ENCODE results near the gene HTR6.
"Not testable (repeated sequence)": the region's sequence is repeated elsewhere in the genome, so short reads cannot be mapped to it uniquely, and the experiment has no call there.

HTR6 gene

GRCh38 chr1:19628879-19629278, 35.8 kb upstream of the HTR6 start:
- Histone ChIP-seq H3K4me1 (ENCODE audit: control insufficient read depth, insufficient read depth, low read length) (peaks cover 4% of the 10 kb centered on the region), H3K36me3 (ENCODE audit: control insufficient read depth, insufficient read depth, low read length, severe bottlenecking) (peaks cover 38% of the 10 kb centered on the region), H3K27me3 (replicated peaks; ENCODE audit: control insufficient read depth, insufficient read depth, low read length) (no peaks in the 10 kb centered on the region), H3K9me3 (ENCODE audit: control insufficient read depth, low read length) (no peaks in the 10 kb centered on the region), H3K4me3 (ENCODE audit: low read length) (no peak overlapping the region), H3K9ac (ENCODE audit: low read length) (no peak overlapping the region)
- no peak for DNase-seq (ENCODE audit: low read depth)

GRCh38 chr1:19629357-19629756, 35.3 kb upstream of the HTR6 start:
- Histone ChIP-seq H3K27me3 (replicated peaks; ENCODE audit: control insufficient read depth, insufficient read depth, low read length) (no peaks in the 10 kb centered on the region), H3K36me3 (ENCODE audit: control insufficient read depth, insufficient read depth, low read length, severe bottlenecking) (peaks cover 34% of the 10 kb centered on the region), H3K4me1 (ENCODE audit: control insufficient read depth, insufficient read depth, low read length) (peaks cover 4% of the 10 kb centered on the region), H3K4me3 (ENCODE audit: low read length) (no peak overlapping the region), H3K9ac (ENCODE audit: low read length) (no peak overlapping the region), H3K9me3 (ENCODE audit: control insufficient read depth, low read length) (no peaks in the 10 kb centered on the region)
- no peak for DNase-seq (ENCODE audit: low read depth)

- not testable (repeated sequence) for H3K4me3 ChIP-seq (ENCODE audit: low read length); H3K9me3 ChIP-seq (ENCODE audit: control insufficient read depth, low read length); H3K4me1 ChIP-seq (ENCODE audit: control insufficient read depth, insufficient read depth, low read length); H3K9ac ChIP-seq (ENCODE audit: low read length); H3K27me3 ChIP-seq (replicated peaks; ENCODE audit: control insufficient read depth, insufficient read depth, low read length); DNase-seq (ENCODE audit: low read depth)
- peaks cover 26% of the 10 kb centered on the region for H3K36me3 ChIP-seq (ENCODE audit: control insufficient read depth, insufficient read depth, low read length, severe bottlenecking)
Observed at GRCh38 chr1:19630192-19630591, 34.5 kb upstream of the HTR6 start.

GRCh38 chr1:19630720-19631395, 33.8 kb upstream of the HTR6 start:
- H3K4me3 ChIP-seq (ENCODE audit: low read length), result no peak overlapping the region
- H3K9me3 ChIP-seq (ENCODE audit: control insufficient read depth, low read length), result no peaks in the 10 kb centered on the region
- H3K27me3 ChIP-seq (replicated peaks; ENCODE audit: control insufficient read depth, insufficient read depth, low read length), result no peaks in the 10 kb centered on the region
- H3K4me1 ChIP-seq (ENCODE audit: control insufficient read depth, insufficient read depth, low read length), result peaks cover 6% of the 10 kb centered on the region
- no peak overlapping the region for H3K9ac ChIP-seq (ENCODE audit: low read length)
- DNase-seq (ENCODE audit: low read depth), result no peak
- H3K36me3 ChIP-seq (ENCODE audit: control insufficient read depth, insufficient read depth, low read length, severe bottlenecking), result peaks cover 20% of the 10 kb centered on the region

GRCh38 chr1:19632211-19632610, 32.5 kb upstream of the HTR6 start:
- peaks cover 7% of the 10 kb centered on the region for H3K36me3 ChIP-seq (ENCODE audit: control insufficient read depth, insufficient read depth, low read length, severe bottlenecking)
- peaks cover 7% of the 10 kb centered on the region for H3K4me1 ChIP-seq (ENCODE audit: control insufficient read depth, insufficient read depth, low read length)
- no peaks in the 10 kb centered on the region for H3K27me3 ChIP-seq (replicated peaks; ENCODE audit: control insufficient read depth, insufficient read depth, low read length)
- H3K9ac ChIP-seq (ENCODE audit: low read length), result no peak overlapping the region
- no peak overlapping the region for H3K4me3 ChIP-seq (ENCODE audit: low read length)
- H3K9me3 ChIP-seq (ENCODE audit: control insufficient read depth, low read length), result no peaks in the 10 kb centered on the region
- DNase-seq (ENCODE audit: low read depth), result no peak

GRCh38 chr1:19633106-19633505, 31.6 kb upstream of the HTR6 start:
- Histone ChIP-seq H3K9me3 (ENCODE audit: control insufficient read depth, low read length) (no peaks in the 10 kb centered on the region), H3K27me3 (replicated peaks; ENCODE audit: control insufficient read depth, insufficient read depth, low read length) (no peaks in the 10 kb centered on the region), H3K9ac (ENCODE audit: low read length) (no peak overlapping the region), H3K4me1 (ENCODE audit: control insufficient read depth, insufficient read depth, low read length) (peaks cover 7% of the 10 kb centered on the region), H3K36me3 (ENCODE audit: control insufficient read depth, insufficient read depth, low read length, severe bottlenecking) (no peaks in the 10 kb centered on the region), H3K4me3 (ENCODE audit: low read length) (no peak overlapping the region)
- DNase-seq (ENCODE audit: low read depth), result no peak

- DNase-seq (ENCODE audit: low read depth); H3K4me3 ChIP-seq (ENCODE audit: low read length); H3K9me3 ChIP-seq (ENCODE audit: control insufficient read depth, low read length); H3K4me1 ChIP-seq (ENCODE audit: control insufficient read depth, insufficient read depth, low read length); H3K27me3 ChIP-seq (replicated peaks; ENCODE audit: control insufficient read depth, insufficient read depth, low read length); H3K9ac ChIP-seq (ENCODE audit: low read length); H3K36me3 ChIP-seq (ENCODE audit: control insufficient read depth, insufficient read depth, low read length, severe bottlenecking): not testable (repeated sequence)
Observed at GRCh38 chr1:19635064-19635463, 29.6 kb upstream of the HTR6 start.

- H3K9me3 ChIP-seq (ENCODE audit: control insufficient read depth, low read length), result no peaks in the 10 kb centered on the region
- H3K4me3 ChIP-seq (ENCODE audit: low read length), result no peak overlapping the region
- H3K27me3 ChIP-seq (replicated peaks; ENCODE audit: control insufficient read depth, insufficient read depth, low read length), result no peaks in the 10 kb centered on the region
- DNase-seq (ENCODE audit: low read depth), result no peak
- peaks cover 9% of the 10 kb centered on the region for H3K4me1 ChIP-seq (ENCODE audit: control insufficient read depth, insufficient read depth, low read length)
- no peak overlapping the region for H3K9ac ChIP-seq (ENCODE audit: low read length)
- H3K36me3 ChIP-seq (ENCODE audit: control insufficient read depth, insufficient read depth, low read length, severe bottlenecking), result no peaks in the 10 kb centered on the region
Observed at GRCh38 chr1:19635646-19636045, 29.0 kb upstream of the HTR6 start.

GRCh38 chr1:19636065-19636464, 28.6 kb upstream of the HTR6 start:
- no peak overlapping the region for H3K4me3 ChIP-seq (ENCODE audit: low read length)
- H3K4me1 ChIP-seq (ENCODE audit: control insufficient read depth, insufficient read depth, low read length), result peaks cover 9% of the 10 kb centered on the region
- H3K27me3 ChIP-seq (replicated peaks; ENCODE audit: control insufficient read depth, insufficient read depth, low read length), result no peaks in the 10 kb centered on the region
- no peaks in the 10 kb centered on the region for H3K9me3 ChIP-seq (ENCODE audit: control insufficient read depth, low read length)
- H3K9ac ChIP-seq (ENCODE audit: low read length), result no peak overlapping the region
- no peak for DNase-seq (ENCODE audit: low read depth)
- no peaks in the 10 kb centered on the region for H3K36me3 ChIP-seq (ENCODE audit: control insufficient read depth, insufficient read depth, low read length, severe bottlenecking)

GRCh38 chr1:19636749-19637148, 27.9 kb upstream of the HTR6 start:
- not testable (repeated sequence) for H3K4me3 ChIP-seq (ENCODE audit: low read length); H3K27me3 ChIP-seq (replicated peaks; ENCODE audit: control insufficient read depth, insufficient read depth, low read length); H3K9ac ChIP-seq (ENCODE audit: low read length); H3K9me3 ChIP-seq (ENCODE audit: control insufficient read depth, low read length); H3K36me3 ChIP-seq (ENCODE audit: control insufficient read depth, insufficient read depth, low read length, severe bottlenecking); H3K4me1 ChIP-seq (ENCODE audit: control insufficient read depth, insufficient read depth, low read length); DNase-seq (ENCODE audit: low read depth)

- DNase-seq (ENCODE audit: low read depth), result no peak
- no peak overlapping the region for H3K4me3 ChIP-seq (ENCODE audit: low read length)
- no peaks in the 10 kb centered on the region for H3K9me3 ChIP-seq (ENCODE audit: control insufficient read depth, low read length)
Observed at GRCh38 chr1:19637606-19638005, 27.1 kb upstream of the HTR6 start.

GRCh38 chr1:19639228-19639627, 25.4 kb upstream of the HTR6 start:
- peaks cover 15% of the 10 kb centered on the region for H3K4me1 ChIP-seq (ENCODE audit: control insufficient read depth, insufficient read depth, low read length)
- H3K9ac ChIP-seq (ENCODE audit: low read length); H3K36me3 ChIP-seq (ENCODE audit: control insufficient read depth, insufficient read depth, low read length, severe bottlenecking); H3K27me3 ChIP-seq (replicated peaks; ENCODE audit: control insufficient read depth, insufficient read depth, low read length); DNase-seq (ENCODE audit: low read depth); H3K4me3 ChIP-seq (ENCODE audit: low read length); H3K9me3 ChIP-seq (ENCODE audit: control insufficient read depth, low read length): not testable (repeated sequence)

More at GRCh38 chr1:19637606-19638005, 27.1 kb upstream of the HTR6 start:
- Histone ChIP-seq H3K9ac (ENCODE audit: low read length) (no peak overlapping the region), H3K27me3 (replicated peaks; ENCODE audit: control insufficient read depth, insufficient read depth, low read length) (no peaks in the 10 kb centered on the region), H3K36me3 (ENCODE audit: control insufficient read depth, insufficient read depth, low read length, severe bottlenecking) (no peaks in the 10 kb centered on the region), H3K4me1 (ENCODE audit: control insufficient read depth, insufficient read depth, low read length) (peaks cover 9% of the 10 kb centered on the region)

Data from adipocyte (in vitro differentiated cells).